ENCODE results near the gene LAPTM5. TPM values are rescaled to one million over a fixed set of nuclear protein-coding genes. Genes with fewer than 3 reads are reported as not detected.

Gene LAPTM5
- total and polyA plus RNA-seq, 2 donors (not counting 1 experiment from before 2014, with no cell fraction given): 1,384 to 1,519 TPM

- Histone ChIP-seq H3K9ac (ENCODE audit: low read length) (peak overlapping the region; percentile 46), H3K4me2 (replicated peaks; ENCODE audit: low read depth, low read length, poor library complexity, severe bottlenecking) (peak overlapping the region; percentile 94), H3K27me3 (replicated peaks in 1 of 4; ENCODE audit: control extremely low read depth in 1 of 4, control insufficient read depth in 3 of 4, insufficient read depth in 4 of 4, low read length in 3 of 4) (no peaks in the 10 kb centered on the region), H3K4me1 (ENCODE audit: control insufficient read depth in 2 of 2, insufficient read depth in 2 of 2, low read length in 2 of 2) (peaks cover 84 to 99% of the 10 kb centered on the region in 2 donors), H3K4me3 (ENCODE audit: control extremely low read depth in 1 of 5, extremely low read depth in 1 of 5, insufficient read depth in 1 of 5, low read depth in 2 of 5, low read length in 4 of 5) (peak overlapping the region in 4 of 5 experiments; percentile 16 to 62 (median 28)), H3K27ac (ENCODE audit: low read length in 2 of 2) (peak overlapping the region; percentile 98 to 100), H4K20me1 (ENCODE audit: control insufficient read depth, insufficient read depth, low read length, poor library complexity, severe bottlenecking) (peaks cover 95% of the 10 kb centered on the region), H3K9me3 (ENCODE audit: control extremely low read depth in 1 of 3, control insufficient read depth in 2 of 3, insufficient read depth in 1 of 3, low read length in 2 of 3) (no peaks in the 10 kb centered on the region), H3K79me2 (ENCODE audit: control insufficient read depth, insufficient read depth, low read length) (peaks cover 99% of the 10 kb centered on the region), H2AFZ (ENCODE audit: insufficient read depth, low read depth, low read length, poor library complexity, severe bottlenecking) (no peak overlapping the region), H3K36me3 (replicated peaks in 1 of 2; ENCODE audit: control extremely low read depth in 1 of 2, control insufficient read depth in 1 of 2, extremely low read depth in 1 of 2, insufficient read depth in 2 of 2, low read length in 1 of 2) (peaks cover 0 to 88% of the 10 kb centered on the region in 2 experiments)
- Mint-ChIP-seq H3K4me1 (peaks cover 99% of the 10 kb centered on the region), H3K9me3 (ENCODE audit: insufficient read depth) (no peaks in the 10 kb centered on the region), H3K27ac (peak overlapping the region; percentile 87), H3K27me3 (no peaks in the 10 kb centered on the region), H3K4me3 (peak overlapping the region; percentile 78)
- intact Hi-C loops (cut with micrococcal nuclease): loop anchor here (1.0 to 5.0 kb wide), 5 partner anchors 11 to 34 kb away; no protein-coding TSS in a partner anchor
- peak; percentile 88 for DNase-seq
- TF ChIP-seq EZH2 (IDR thresholded peaks at IDR 0.05; ENCODE audit: borderline replicate concordance, insufficient read depth, low read depth, low read length, poor library complexity, severe bottlenecking) (no peak), CTCF (IDR thresholded peaks at IDR 0.05) (no peak)
- 0% methylated on average over 3 of the region's 4 CpGs for whole genome bisulfite sequencing (ENCODE audit: insufficient coverage)
- ChIA-PET POLR2A (interaction anchor here (0.6 to 10.4 kb wide), 12 partner anchors 10 to 115 kb away, joined by 3 to 152 read pairs (median 4); partner anchors contain the start of gene LAPTM5), CTCF (interaction anchor here (0.6 to 38.6 kb wide), 7 partner anchors 10 to 166 kb away, joined by 3 to 769 read pairs (median 22); partner anchors contain the start of genes LAPTM5 and MATN1)
- peak; percentile 79 for ATAC-seq (ENCODE audit: low read depth)
Observed at GRCh38 chr1:30743584-30744059, 14.0 kb downstream of the LAPTM5 start.

- Histone ChIP-seq H4K20me1 (ENCODE audit: control insufficient read depth, insufficient read depth, low read length, poor library complexity, severe bottlenecking) (peaks cover 95% of the 10 kb centered on the region), H3K9ac (ENCODE audit: low read length) (no peak overlapping the region), H3K4me1 (ENCODE audit: control insufficient read depth in 2 of 2, insufficient read depth in 2 of 2, low read length in 2 of 2) (peaks cover 84 to 99% of the 10 kb centered on the region in 2 donors), H3K27me3 (replicated peaks in 1 of 4; ENCODE audit: control extremely low read depth in 1 of 4, control insufficient read depth in 3 of 4, insufficient read depth in 4 of 4, low read length in 3 of 4) (no peaks in the 10 kb centered on the region), H3K9me3 (ENCODE audit: control extremely low read depth in 1 of 3, control insufficient read depth in 2 of 3, insufficient read depth in 1 of 3, low read length in 2 of 3) (no peaks in the 10 kb centered on the region), H3K36me3 (replicated peaks in 1 of 2; ENCODE audit: control extremely low read depth in 1 of 2, control insufficient read depth in 1 of 2, extremely low read depth in 1 of 2, insufficient read depth in 2 of 2, low read length in 1 of 2) (peaks cover 2 to 88% of the 10 kb centered on the region in 2 experiments), H3K27ac (ENCODE audit: low read length in 2 of 2) (peak overlapping the region; percentile 98 to 100), H3K4me3 (ENCODE audit: control extremely low read depth in 1 of 5, extremely low read depth in 1 of 5, insufficient read depth in 1 of 5, low read depth in 2 of 5, low read length in 4 of 5) (peak overlapping the region in 2 of 5 experiments; percentile 2 to 29), H2AFZ (ENCODE audit: insufficient read depth, low read depth, low read length, poor library complexity, severe bottlenecking) (no peak overlapping the region), H3K79me2 (ENCODE audit: control insufficient read depth, insufficient read depth, low read length) (peaks cover 99% of the 10 kb centered on the region), H3K4me2 (replicated peaks; ENCODE audit: low read depth, low read length, poor library complexity, severe bottlenecking) (peak overlapping the region; percentile 94)
- ChIA-PET POLR2A (interaction anchor here (0.7 to 10.4 kb wide), 11 partner anchors 9 to 323 kb away, joined by 3 to 152 read pairs (median 4); partner anchors contain the start of genes LAPTM5 and PUM1), CTCF (interaction anchor here (1.9 to 38.6 kb wide), 5 partner anchors 9 to 167 kb away, joined by 5 to 769 read pairs (median 70); partner anchors contain the start of genes LAPTM5 and MATN1)
- ATAC-seq (ENCODE audit: low read depth) (no peak), DNase-seq (no peak)
- Mint-ChIP-seq H3K27me3 (no peaks in the 10 kb centered on the region), H3K4me3 (peak overlapping the region; percentile 78), H3K9me3 (ENCODE audit: insufficient read depth) (no peaks in the 10 kb centered on the region), H3K4me1 (peaks cover 97% of the 10 kb centered on the region), H3K27ac (peak overlapping the region; percentile 87)
- no CpG with 5 or more reads among the region's 3 CpGs for WGBS (ENCODE audit: insufficient coverage)
- intact Hi-C loops (cut with micrococcal nuclease): loop anchor here (1.0 to 5.0 kb wide), 4 partner anchors 11 to 34 kb away; no protein-coding TSS in a partner anchor
- TF ChIP-seq EZH2 (IDR thresholded peaks at IDR 0.05; ENCODE audit: borderline replicate concordance, insufficient read depth, low read depth, low read length, poor library complexity, severe bottlenecking): no peak
- no peak for TF ChIP-seq CTCF (IDR thresholded peaks at IDR 0.05)
Observed at GRCh38 chr1:30742963-30743559, 14.5 kb downstream of the LAPTM5 start.

Data from B cell (primary cell).